HAP-1 (cell line): ENCODE data around the gene ACSM3.
"Not testable (repeated sequence)": the region's sequence is repeated elsewhere in the genome, so short reads cannot be mapped to it uniquely, and the experiment has no call there.

ENCODE experiments used
- DNase-seq, 2 experiments: peaks; one replicate each; pipeline ENCODE4 v3.0.0-alpha.2; 2016 to 2020; ENCODE audit warnings: low spot score in 2 of 2
- H3K27me3 ChIP-seq: fragments of 250-450 bp; sonication (Bioruptor Pico); 2 replicates; pipeline ENCODE4 v1.5.1; 2020; ENCODE audit warnings: low read depth, mild to moderate bottlenecking, moderate library complexity
- H3K36me3 ChIP-seq: fragments of 250-450 bp; sonication (Bioruptor Pico); replicated peaks from 2 replicates; pipeline ENCODE4 v1.5.1; 2020; ENCODE audit warnings: mild to moderate bottlenecking
- H3K4me1 ChIP-seq: fragments of 250-450 bp; sonication (Bioruptor Pico); 2 replicates; pipeline ENCODE4 v1.5.1; 2020; ENCODE audit warnings: mild to moderate bottlenecking
- H3K4me3 ChIP-seq: fragments of 250-450 bp; sonication (Bioruptor Pico); 2 replicates; pipeline ENCODE4 v1.5.1; 2020; ENCODE audit warnings: mild to moderate bottlenecking, moderate library complexity
- H3K9me3 ChIP-seq: fragments of 250-450 bp; sonication (Bioruptor Pico); 2 replicates; pipeline ENCODE4 v1.5.1; 2020; ENCODE audit warnings: mild to moderate bottlenecking, moderate library complexity
- in situ Hi-C: fragments of 300-500 bp; cut with MboI; formaldehyde crosslinking; loops from 3 replicates; pipeline ENCODE4 v1.14.3; 2020; ENCODE audit warnings: low sequenced_read_pairs, inconsistent platforms, mixed read lengths

The ACSM3 gene

DNA sequence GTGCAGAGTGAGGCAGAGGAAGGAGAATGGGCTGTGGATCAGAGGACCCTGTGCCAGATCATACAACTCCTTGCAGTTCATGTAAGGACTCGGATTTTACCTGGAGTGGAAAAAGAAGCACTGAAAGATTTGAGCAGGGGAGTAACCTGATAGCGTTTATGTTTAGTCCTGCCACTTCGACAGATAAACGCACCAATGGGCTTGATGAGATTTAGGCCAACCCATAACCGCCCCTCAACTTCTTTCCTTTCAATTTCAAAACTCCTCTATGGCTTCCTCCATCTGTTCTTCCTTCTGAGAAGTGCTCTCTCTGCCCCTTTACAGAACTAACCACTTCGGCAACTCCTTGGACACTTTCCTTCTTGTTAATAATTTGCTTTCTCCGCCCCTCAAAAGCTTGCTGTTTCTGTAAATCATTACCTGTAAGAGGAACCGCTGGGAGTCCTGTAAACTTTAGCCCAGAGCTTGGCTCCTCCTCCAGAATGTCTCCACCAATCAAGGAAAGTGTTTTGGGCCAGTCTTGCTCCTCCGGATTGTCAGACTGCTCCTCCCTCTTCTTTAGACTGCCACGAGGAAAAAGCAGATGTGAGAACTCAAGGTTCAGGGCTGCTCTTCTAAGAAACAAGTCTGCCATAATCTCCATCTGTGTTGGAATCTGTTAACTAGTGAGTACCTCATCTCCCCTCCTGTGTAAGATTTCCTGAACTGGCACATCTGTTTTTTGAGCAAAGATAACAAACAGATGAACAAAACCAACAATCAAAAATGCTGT, at the start of gene ACSM3:
Gene ACSM3, plus strand, starts transcription at position 554 of the 772 bp plus-strand sequence. CDS start 6,021 bp downstream, outside the sequence.
- H3K36me3 ChIP-seq: no peaks in the 10 kb centered on the region
- H3K9me3 ChIP-seq: peaks cover 10% of the 10 kb centered on the region; the same call in 1 of the 2 replicates
- in situ Hi-C loops: no loop called here
- H3K4me1 ChIP-seq: peaks cover 3% of the 10 kb centered on the region; the same call in 1 of the 2 replicates
- no peaks in the 10 kb centered on the region for H3K27me3 ChIP-seq
- DNase-seq: peak in 1 of 2 experiments; percentile 45
- peak within 1 kb of the TSS; percentile 5; the same call in 1 of the 2 replicates for H3K4me3 ChIP-seq

GRCh38 chr16:20717718-20718117, 46.1 kb upstream of the ACSM3 start:
- not testable (repeated sequence) for H3K9me3 ChIP-seq, DNase-seq, H3K4me3 ChIP-seq, H3K4me1 ChIP-seq, H3K27me3 ChIP-seq, H3K36me3 ChIP-seq
- in situ Hi-C loops: loop anchor here (25.0 kb wide), 1 partner anchor 805 kb away; no protein-coding TSS in a partner anchor

DNA sequence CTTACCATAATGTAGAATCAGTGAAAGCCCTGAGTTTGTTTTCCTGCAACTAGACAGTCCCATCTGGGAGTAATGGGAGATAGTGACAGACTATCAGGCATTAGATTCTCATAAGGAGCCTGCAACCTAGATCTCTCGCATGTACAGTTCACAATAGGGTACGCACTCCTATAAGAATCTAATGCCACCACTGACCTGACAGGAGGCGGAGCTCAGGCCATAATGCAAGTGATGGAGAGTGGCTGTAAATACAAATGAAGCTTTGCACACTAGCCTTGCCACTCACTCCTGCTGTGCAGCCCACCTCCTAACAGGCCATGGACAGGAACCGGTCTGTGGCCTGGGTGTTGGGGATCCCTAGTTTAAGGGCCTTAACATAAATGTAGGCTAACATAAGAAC, 43.6 kb upstream of the ACSM3 start:
- no peaks in the 10 kb centered on the region for H3K27me3 ChIP-seq
- H3K9me3 ChIP-seq: no peaks in the 10 kb centered on the region
- no peak for DNase-seq
- in situ Hi-C loops: loop anchor here (25.0 kb wide), 1 partner anchor 808 kb away; no protein-coding TSS in a partner anchor
- no peaks in the 10 kb centered on the region for H3K36me3 ChIP-seq
- H3K4me3 ChIP-seq: no peak overlapping the region
- no peaks in the 10 kb centered on the region for H3K4me1 ChIP-seq

DNA sequence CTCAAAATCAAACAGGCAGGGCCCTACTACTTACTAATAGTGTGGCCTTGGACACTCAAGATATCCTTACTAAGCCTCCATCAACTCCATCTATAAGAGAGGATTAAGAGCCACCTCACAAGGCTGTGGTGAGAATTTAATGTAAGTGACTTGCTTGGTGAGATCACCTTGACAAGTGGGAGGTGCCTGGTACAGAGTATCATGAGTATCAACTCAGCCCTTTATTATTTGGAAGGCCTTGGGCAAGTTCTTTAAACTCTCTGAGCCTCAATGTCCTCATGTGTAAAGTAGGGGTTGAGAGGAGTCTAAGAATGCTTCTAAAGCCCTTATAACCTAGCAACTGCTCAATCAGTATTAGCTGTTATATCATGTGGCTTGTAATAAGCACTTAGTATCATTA, 37.2 kb upstream of the ACSM3 start:
- no peaks in the 10 kb centered on the region for H3K36me3 ChIP-seq

DNA sequence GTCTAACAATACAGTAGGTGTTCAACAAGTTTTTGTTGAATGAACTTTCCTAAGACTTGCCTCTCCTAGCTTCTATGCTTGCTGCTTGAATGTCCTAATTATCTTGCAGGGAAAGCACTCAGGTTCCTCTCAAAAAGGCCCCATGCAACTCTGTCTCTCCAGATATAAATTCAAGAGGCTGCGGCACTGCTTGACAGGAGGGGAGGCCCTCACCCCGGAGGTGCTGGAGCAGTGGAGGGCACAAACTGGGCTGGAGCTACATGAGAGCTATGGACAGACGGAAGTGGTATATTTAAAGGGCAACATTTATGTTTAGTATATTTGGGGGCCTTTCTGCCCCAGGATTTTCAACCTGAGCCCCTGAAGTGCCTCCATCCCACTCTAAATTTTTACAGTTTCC, 36.6 kb upstream of the ACSM3 start:
- Histone ChIP-seq H3K4me3 (no peak overlapping the region), H3K36me3 (no peaks in the 10 kb centered on the region), H3K4me1 (no peaks in the 10 kb centered on the region), H3K9me3 (no peaks in the 10 kb centered on the region), H3K27me3 (no peaks in the 10 kb centered on the region)
- in situ Hi-C loops: no loop called here
- no peak for DNase-seq

More for the DNA sequence above, 37.2 kb upstream of the ACSM3 start:
- Histone ChIP-seq H3K9me3 (no peaks in the 10 kb centered on the region), H3K27me3 (no peaks in the 10 kb centered on the region), H3K4me1 (no peaks in the 10 kb centered on the region), H3K4me3 (no peak overlapping the region)
- DNase-seq: no peak
- in situ Hi-C loops: no loop called here

DNA sequence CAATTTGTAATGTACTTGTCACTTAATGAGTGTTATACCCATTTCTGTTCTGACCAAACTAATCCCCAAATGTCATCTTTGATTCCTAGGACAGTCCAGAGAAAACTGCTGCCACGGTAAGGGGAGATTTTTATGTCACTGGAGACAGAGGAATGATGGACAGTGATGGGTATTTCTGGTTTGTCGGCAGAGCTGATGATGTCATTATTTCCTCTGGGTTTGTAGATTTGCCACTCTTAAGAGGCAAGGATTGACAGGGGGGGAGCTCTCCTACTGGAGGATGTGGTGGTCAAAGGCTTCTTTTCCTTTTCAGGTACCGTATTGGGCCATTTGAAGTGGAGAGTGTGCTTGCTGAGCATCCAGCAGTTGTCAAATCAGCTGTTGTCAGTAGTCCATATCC, 34.7 kb upstream of the ACSM3 start:
- Histone ChIP-seq H3K4me3 (no peak overlapping the region), H3K9me3 (no peaks in the 10 kb centered on the region), H3K36me3 (peaks cover 2% of the 10 kb centered on the region; the same call in 1 of the 2 replicates), H3K27me3 (no peaks in the 10 kb centered on the region), H3K4me1 (no peaks in the 10 kb centered on the region)
- in situ Hi-C loops: no loop called here
- no peak for DNase-seq

DNA sequence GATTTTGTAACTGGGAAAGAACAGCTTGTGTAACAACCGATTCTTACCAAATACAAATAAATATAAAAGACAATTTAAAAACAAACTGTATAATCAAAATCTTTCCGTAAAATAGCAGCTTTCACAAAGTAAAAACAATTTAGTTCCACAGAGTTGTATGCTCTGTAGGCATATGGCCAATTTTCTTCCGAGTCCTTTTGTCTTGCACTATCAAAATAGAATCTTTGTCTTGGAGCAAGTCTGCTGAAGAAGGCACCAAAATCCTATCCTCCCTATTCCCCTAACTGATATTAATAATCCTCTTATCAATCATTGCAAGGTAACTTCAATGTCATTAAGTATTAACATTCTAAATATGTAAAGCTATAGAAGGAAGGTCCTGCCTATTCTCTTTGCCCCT, 29.8 kb upstream of the ACSM3 start:
- H3K27me3 ChIP-seq: no peaks in the 10 kb centered on the region
- no peaks in the 10 kb centered on the region for H3K4me1 ChIP-seq
- no peaks in the 10 kb centered on the region for H3K9me3 ChIP-seq
- in situ Hi-C loops: no loop called here
- DNase-seq: no peak
- no peak overlapping the region for H3K4me3 ChIP-seq
- peaks cover 44% of the 10 kb centered on the region for H3K36me3 ChIP-seq

DNA sequence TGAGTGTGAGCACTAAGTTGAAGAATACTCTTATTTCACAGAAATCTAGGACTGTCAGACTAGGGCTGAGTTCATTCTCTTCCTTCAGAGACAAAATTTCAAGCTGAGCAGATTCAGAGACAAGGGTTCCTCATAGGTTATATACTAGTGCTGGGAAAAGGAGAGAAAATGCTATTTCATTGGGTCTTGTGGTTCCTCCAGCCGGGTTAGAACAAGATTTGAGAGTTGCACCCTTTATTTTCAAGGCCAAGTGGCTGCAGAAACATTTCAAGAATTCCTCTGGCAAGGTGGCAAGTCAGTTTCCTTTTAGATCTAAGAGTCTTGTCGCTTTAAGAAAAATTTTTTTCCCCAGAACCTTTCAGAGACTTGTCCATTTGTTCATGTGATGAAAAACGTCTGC, 29.0 kb upstream of the ACSM3 start:
- no peaks in the 10 kb centered on the region for H3K27me3 ChIP-seq
- H3K9me3 ChIP-seq: no peaks in the 10 kb centered on the region
- H3K4me1 ChIP-seq: no peaks in the 10 kb centered on the region
- no peak for DNase-seq
- in situ Hi-C loops: no loop called here
- no peak overlapping the region for H3K4me3 ChIP-seq
- peaks cover 44% of the 10 kb centered on the region for H3K36me3 ChIP-seq

GRCh38 chr16:20735490-20735889, 28.3 kb upstream of the ACSM3 start:
- H3K4me3 ChIP-seq: no peak overlapping the region
- peaks cover 4% of the 10 kb centered on the region; the same call in 1 of the 2 replicates for H3K4me1 ChIP-seq
- H3K9me3 ChIP-seq: no peaks in the 10 kb centered on the region
- no peaks in the 10 kb centered on the region for H3K27me3 ChIP-seq
- in situ Hi-C loops: no loop called here
- H3K36me3 ChIP-seq: peaks cover 44% of the 10 kb centered on the region
- no peak for DNase-seq

DNA sequence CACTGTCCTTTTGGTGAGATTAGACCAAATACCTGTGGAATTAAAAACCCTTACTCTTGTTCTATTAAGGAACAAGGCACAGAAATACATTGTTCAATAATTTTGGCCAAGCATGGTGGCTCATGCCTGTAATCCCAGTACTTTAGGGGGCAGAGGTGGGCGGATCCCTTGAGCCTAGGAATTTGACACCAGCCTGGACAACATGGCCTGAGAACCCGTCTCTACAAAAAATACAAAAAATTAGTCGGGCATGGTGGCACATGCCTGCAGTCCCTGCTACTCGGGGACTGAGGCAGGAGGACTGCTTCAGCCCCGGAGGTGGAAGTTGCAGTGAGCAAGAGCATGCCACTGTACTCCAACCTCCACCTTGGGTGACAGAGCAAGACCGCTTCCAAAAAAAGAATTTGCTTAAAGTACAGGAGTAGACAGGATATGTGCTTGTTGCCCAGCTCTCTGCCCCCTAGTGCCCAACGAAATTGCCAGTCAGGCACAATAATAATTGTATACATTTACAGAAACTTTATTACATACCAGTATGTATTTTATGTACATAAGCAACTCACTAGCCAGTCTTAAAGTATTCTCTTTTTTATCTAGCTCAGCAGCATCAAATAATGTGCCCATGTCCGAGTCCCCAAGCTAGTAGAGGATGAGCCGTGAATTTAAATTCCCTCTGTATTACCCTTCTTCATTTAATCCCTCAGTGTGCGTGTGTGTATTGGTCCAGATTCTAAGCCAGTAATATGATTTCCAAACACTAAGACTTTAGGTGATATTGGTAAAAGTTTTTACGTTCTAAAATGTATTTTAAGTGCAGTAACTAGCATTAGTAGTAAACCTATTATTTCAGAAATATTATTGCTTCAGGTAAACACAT, 23.6 kb upstream of the ACSM3 start:
- H3K9me3 ChIP-seq: no peaks in the 10 kb centered on the region
- in situ Hi-C loops: no loop called here
- no peaks in the 10 kb centered on the region for H3K27me3 ChIP-seq
- H3K4me1 ChIP-seq: peaks cover 8% of the 10 kb centered on the region
- peaks cover 35% of the 10 kb centered on the region for H3K36me3 ChIP-seq
- H3K4me3 ChIP-seq: peak overlapping the region; percentile 99
- peak in 1 of 2 experiments; percentile 16 for DNase-seq

- peak overlapping the region; percentile 99 for H3K4me3 ChIP-seq
Measured at GRCh38 chr16:20740901-20741521, 22.8 kb upstream of the ACSM3 start.

GRCh38 chr16:20741554-20742285, 22.1 kb upstream of the ACSM3 start, which contains the start of gene THUMPD1:
TSS of gene THUMPD1 (minus strand) at chr16:20741818. CDS start at chr16:20741739, 79 bp downstream.
- in situ Hi-C loops: no loop called here
- Histone ChIP-seq H3K4me3 (peak within 1 kb of the TSS; percentile 99), H3K9me3 (no peaks in the 10 kb centered on the region), H3K4me1 (peaks cover 8% of the 10 kb centered on the region), H3K27me3 (no peaks in the 10 kb centered on the region), H3K36me3 (peaks cover 23% of the 10 kb centered on the region)
- DNase-seq: peak; percentile 89 to 98

More at GRCh38 chr16:20740901-20741521, 22.8 kb upstream of the ACSM3 start:
- H3K9me3 ChIP-seq: no peaks in the 10 kb centered on the region
- peak; percentile 63 to 89 for DNase-seq
- peaks cover 29% of the 10 kb centered on the region for H3K36me3 ChIP-seq
- peaks cover 8% of the 10 kb centered on the region for H3K4me1 ChIP-seq
- in situ Hi-C loops: no loop called here
- H3K27me3 ChIP-seq: no peaks in the 10 kb centered on the region

- in situ Hi-C loops: no loop called here
- peaks cover 4% of the 10 kb centered on the region for H3K36me3 ChIP-seq
- H3K4me1 ChIP-seq: peaks cover 8% of the 10 kb centered on the region
- no peak overlapping the region for H3K4me3 ChIP-seq
- DNase-seq: no peak
- H3K27me3 ChIP-seq: no peaks in the 10 kb centered on the region
- H3K9me3 ChIP-seq: peaks cover 7% of the 10 kb centered on the region
Measured at GRCh38 chr16:20743591-20743990, 20.2 kb upstream of the ACSM3 start.
